Transverse colon (tissue), 3 donors: ENCODE results near the gene RNF114.

ENCODE experiments used
- CTCF ChIP-seq, 5 experiments: fragments of 200-600 bp in 3 of 5; fragments of 450-650 bp in 2 of 5; sonication (generic) in 3 of 5; IDR thresholded peaks; 1 replicate in 2 of 5; 2 replicates in 3 of 5; pipeline ENCODE4 v1.5.1; 2016 to 2017; ENCODE audit warnings: antibody characterized with exemption in 5 of 5, inconsistent platforms in 3 of 5, mild to moderate bottlenecking in 2 of 5, moderate library complexity in 1 of 5
- POLR2A ChIP-seq: fragments of 450-650 bp; IDR thresholded peaks from one replicate; pipeline ENCODE4 v1.6.1; 2016; ENCODE audit warnings: antibody characterized with exemption, mild to moderate bottlenecking, moderate library complexity

GRCh38 chr20:49890471-49891361, 45.5 kb upstream of the RNF114 start:
- TF ChIP-seq POLR2A (no peak), CTCF (IDR thresholded peaks at IDR 0.05) (no peak)
